HG02885 (cell line): Measurements from ENCODE around the gene MGAT1.
"Not testable (repeated sequence)": the region's sequence is repeated elsewhere in the genome, so short reads cannot be mapped to it uniquely, and the experiment has no call there.

ENCODE experiments used
- ATAC-seq: cut with Tn5 transposase; IDR thresholded peaks from one replicate; pipeline ENCODE4 v1.9.1; 2021; ENCODE audit warnings: mild to moderate bottlenecking; ENCODE audit not compliant: unreplicated experiment, poor library complexity

MGAT1 gene

DNA sequence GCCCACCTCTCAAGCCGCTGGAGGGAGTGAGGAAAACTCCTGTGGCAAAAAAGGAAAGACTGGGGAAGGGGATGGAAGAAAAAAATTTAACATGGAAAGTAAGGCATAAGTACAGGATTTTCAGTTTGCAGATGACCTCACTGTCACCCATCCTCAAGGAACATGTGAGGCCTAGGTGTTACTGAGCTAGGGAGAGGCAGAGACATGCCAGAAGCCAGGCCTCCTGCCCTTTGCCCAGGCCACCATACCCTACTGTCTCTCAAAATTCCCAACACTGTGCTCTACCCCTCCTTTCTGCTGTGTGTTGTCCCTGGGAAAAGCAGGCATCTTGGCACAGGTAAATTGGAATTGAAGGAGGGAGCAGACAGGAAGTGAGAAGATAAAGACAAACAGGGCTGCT lies 4.4 kb upstream of the MGAT1 start:
- ATAC-seq, result no peak

DNA sequence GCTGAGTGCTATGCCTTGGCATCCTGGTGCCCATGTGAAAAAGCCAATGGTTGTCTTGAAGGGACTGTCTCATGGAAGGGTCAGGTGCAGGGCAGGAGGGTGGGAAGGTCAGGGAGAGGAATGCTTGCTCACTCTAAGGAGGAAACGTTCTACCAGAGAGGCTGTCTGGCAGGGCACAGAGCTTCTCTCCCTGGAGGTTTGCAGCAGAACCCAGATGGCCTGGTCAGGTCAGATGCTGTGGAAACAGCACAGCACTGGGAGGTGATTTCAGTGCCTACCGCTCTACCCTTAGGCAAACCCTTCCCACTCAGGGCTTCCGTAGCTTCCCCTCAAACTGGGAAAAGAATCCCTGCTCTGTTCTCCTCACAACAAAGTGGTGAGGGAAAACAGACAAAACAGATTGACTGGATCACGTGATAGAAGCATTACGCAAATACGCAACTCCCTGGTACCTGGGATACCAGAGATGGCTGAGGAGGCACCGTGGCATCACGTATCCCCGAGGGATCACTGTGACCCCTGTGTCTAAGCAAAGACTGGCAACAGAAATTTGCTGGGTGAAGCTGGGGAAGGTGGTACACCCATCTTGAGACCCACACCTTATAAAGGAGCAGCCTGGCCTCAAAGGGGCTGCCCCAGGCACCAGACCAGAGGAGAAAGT lies 3.9 kb upstream of the MGAT1 start:
- ATAC-seq, result no peak

DNA sequence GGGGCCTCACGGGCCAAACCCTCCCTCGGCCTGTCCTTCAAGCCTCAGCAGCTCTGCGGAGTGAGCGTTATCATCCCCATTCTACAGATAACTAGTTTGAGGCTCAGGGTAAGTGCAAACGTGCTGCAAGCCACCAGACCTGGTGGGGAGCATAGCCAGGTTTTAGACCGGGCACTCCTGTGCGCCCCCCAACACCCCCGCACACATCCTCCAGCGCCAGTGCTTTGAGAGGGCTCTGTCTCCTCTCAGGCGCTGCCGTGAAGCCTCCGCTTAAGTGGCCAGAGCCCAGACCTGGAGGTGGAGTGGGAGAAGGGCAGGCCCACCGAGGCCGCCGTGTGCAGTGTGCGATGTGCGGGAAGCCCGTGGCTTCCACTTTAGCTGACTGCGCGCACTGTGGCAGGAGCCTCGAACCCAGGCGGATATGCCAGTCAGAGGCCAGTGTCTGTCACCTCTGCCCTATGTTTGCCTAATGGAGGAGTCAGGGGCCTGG lies 1.6 kb upstream of the MGAT1 start:
- ATAC-seq, result no peak

DNA sequence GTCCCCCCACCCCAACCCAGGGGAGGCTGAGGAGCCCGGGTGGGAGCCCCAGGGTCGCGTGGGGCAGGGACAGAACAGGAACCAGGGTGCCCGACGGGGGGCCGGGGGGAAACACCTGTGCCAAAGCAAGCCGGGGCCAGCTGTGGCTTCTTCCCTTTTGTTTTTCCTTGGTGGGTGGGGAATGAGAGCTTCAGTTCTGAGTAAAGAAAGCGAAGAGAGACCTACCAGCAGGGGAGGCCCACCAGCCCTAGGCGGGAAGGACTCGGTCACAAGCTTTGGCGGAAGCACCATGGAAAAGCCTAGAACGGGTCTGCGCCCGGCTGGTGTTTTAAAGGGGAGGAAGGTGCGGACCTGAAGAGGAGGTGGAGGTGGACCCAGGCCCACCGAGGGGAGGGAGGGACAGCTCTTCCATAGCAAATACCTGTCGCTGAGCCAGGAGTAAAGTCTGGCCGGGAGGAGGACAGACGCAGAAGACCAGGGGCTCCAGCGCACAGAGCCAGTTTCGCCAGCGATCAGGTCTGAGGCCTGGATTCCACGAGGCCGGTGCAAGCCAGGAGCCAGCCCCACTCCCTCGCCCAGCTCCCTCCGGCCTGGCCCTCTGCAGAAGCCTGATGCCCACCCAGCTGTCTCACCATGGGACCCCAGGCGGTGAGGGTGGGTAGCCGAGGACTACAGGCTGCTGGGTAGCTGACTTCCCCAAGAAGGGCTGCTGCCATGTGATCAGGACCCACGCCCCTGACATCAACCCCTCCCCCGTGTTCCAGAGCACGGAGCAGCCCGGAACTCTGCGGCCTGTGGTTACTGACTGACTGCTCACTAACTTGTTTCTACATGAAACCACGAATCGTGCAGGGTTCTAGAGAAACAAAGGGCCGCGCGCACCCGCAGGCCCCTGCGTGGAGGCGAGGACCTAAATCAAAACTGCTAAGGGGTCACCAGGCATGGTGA lies 849 bp upstream of the MGAT1 start:
- peak; percentile 76 for ATAC-seq

DNA sequence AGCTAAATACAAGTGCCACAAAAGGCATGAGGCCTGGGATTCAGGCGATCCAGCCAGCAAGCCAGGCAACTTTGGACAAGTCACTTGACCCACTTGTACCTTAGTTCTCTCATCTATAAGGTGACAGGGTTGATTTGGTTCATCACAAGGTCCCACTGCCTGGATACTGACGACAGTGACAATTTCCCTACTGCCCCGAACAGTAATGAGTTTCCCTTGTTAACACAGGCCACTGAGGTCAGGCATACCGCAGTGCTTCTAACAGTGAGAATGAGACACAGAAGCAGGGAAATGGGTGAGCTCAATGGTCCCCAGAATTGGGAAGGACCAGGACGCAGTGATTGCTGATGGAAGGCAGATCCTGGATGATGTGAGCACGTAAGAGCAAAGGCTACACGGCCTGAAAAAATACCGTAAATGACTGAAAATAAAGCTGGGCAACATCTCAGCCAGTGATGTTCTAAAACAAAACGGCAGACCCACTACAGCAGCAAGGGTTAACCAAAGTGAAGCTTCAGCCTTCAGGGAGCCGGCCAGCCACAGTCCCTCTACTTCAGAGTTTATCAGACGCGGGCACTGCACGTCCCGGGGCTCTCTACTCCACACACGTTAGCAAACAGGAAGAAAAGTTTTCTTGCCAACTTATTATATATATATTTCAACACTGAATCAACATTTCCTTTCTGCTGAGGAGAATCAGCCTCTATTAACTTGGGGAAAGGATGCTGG lies 846 bp downstream of the MGAT1 start:
- ATAC-seq, result no peak

DNA sequence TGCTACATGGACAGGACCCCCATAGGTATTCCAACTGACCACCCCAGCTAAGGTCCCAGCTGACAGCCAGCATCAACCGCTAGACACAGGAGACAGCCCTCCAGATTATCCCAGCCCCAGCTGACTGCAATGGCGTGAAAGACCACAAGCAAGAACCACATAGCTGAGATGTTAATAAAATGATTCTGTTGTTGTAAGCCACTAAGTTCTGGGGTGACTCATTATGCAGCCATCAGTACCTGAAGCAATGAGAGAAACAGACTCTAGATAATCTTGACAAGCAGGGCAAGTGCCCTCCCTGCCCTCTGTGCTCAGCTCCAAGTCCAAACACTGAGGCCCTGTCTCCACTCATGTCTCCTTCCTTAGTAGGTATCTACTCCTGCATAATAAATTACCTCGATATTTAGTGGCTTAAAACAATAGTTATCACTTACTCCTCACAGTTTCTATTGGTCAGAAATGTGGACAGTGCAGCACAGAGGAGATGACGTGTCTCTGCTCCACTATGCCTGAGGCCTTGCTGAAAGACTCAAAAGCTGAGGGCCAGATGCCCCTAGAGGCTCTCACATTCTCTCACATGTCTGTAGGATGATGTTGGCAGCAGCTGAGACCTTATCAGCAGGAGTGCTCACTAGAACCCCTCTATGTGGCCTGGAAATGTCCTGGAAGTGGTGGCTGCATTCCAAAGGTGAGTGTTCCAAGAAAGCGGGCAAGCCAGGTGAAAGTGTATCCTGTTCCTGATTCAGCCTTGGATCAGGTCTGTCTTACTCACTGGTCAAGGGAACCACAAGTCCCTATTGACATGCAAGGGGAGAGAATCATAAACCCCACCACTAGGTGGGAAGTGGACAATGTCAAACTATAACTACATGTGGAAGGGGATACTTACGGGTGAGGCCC lies 2.5 kb downstream of the MGAT1 start:
- ATAC-seq, result no peak

DNA sequence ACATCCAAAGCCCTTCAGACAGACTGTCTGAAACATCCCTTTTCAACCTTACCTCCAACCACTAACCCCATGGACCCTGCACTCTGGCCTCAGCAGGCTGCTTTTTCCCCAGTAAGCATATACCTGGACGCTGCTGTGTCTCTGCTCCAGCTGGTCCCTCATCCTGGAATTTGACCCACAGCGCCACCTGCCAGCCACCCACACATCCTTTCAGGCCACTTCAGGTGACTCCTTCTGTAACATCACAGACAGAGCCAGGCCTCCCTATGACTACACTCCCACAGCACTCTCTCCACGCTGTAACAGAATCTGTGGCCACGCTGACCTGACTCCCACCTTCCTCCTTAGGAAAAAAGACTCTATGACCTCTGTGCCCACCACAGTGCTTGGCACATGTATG lies 3.4 kb downstream of the MGAT1 start:
- ATAC-seq, result no peak

DNA sequence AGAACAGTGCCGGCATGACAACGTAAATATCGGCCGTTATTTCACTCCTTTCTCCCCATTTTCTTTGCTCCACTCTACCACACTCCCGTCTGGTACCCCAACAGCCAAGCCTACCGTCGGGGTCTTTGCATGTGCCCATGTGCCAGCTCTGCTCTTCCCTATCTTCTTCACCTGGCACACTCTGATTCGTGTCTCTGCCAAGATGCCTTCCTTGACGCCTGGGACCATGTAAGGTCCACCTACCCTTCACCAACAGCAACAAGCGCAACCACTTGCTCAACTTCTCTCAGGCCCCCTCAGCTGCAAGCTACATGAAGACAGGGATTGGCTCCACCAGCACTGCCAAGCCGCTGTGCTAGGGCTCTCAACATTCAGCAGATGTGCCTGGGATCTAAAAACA lies 4.4 kb downstream of the MGAT1 start:
- ATAC-seq, result no peak

DNA sequence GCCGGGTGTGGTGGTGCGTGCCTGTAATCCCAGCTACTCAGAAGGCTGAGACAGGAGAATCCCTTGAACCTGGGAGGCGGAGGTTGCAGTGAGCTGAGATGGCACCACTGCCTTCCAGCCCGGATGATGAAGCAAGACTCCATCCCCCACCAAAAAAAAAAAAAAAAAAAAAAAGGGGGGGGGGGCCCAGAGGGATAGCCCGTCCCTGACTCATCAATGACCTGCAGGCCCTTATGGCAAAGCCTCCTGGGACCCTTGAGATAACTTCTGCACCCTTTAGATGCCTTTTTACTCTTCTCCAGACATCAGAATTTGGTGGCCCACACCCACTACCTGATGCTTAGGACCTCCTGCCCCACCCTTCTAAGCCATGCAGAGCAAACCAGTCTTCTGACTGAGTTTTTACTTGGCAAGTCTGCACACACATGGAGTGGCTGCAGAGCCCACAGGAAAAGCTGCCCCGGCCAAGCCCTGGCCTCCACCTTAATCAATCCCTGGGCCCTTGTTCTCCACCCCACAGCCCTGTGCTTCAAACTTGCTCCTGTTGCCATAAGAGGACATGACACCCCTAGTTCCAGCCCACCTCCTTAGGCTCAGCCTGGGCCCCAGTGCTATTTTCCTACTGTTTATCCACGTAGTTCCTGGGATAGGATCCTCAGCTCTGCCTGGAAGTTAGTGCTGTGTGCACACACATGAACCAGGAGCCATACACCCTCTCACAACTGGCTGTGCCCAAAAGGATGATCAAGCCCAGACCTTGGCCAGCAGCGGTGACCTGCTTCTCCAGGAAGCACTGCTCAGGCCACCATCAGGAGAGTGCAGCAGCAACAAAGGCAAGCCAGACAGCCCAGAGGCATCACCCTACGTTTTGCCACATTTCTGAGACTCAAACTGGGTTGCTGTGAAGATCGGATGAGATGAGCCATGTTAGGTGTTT lies 5.1 kb downstream of the MGAT1 start:
- ATAC-seq, result no peak

DNA sequence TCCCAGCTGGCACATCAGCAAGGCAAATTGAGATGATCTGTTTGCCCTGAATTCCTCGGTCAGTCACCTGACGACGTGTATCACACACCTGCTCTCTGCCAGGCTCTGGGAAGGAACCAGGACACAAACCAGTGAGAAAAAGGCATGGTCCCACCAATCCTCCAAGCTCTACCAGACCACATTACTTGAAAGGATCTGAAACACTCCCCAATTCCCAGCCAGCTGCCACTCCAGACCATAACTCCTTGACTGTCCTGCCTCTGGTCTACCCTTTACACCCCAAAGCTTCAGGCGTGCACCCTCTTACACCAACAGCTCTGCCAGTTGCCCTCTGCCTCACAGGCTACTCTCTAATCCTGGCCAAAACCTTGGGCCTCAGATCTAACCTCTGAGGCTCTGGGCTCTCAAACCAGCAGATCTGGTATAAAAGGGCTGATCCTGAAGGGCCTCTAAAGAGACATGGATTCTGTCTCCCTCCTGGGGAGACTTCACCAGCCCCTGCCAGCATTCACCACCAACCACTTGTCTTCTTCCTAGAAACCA lies 6.8 kb downstream of the MGAT1 start:
- no peak for ATAC-seq

DNA sequence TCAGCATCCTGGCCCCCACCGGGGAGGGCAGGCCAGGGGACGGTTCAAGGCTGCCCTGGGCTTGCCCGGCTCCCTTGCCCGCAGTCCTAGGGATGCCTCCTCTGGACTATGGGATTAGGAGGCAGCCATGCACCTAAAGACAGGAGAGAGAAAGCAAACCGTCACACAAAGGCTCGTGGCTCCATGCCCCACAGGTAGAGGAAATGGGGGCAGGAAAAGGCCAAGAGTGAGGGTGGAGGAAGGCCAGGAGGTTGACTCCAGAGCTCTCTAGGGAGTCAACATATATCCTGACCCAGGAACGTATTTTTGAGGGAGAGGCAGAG lies 9.7 kb downstream of the MGAT1 start:
- ATAC-seq, result no peak

DNA sequence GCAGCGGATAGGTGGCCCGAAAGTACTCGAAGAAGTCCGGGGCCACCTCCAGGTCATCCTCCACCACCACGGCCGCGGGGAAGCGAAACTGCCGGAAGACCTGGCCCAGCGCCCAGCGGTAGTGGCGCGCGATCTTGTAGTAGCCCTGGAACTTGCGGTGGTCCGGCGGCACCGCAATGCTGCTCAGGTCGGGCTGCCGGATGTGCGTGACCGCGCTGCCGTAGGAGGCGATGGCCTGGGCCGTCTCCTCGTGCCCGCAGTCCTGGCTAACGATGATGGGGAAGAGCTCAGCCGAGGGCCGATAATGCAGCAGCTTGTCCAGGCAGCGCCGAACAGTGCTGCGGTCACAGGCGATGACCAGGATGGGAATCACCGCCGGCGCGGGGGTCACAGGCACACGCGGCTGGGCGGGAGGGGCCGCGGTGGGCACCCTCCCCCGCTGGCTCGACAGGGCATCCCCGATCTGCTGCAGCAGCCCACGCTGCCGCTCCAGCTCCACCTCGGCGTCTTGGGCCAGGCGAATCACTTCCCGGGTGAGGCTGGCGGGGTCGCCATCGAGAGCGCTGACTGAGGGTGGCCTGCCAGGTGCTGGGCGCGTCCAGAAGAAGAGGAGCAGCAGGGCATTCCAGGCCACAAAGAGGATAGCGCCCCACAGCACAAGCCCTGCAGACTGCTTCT lies 10.2 kb downstream of the MGAT1 start:
- ATAC-seq, result no peak

DNA sequence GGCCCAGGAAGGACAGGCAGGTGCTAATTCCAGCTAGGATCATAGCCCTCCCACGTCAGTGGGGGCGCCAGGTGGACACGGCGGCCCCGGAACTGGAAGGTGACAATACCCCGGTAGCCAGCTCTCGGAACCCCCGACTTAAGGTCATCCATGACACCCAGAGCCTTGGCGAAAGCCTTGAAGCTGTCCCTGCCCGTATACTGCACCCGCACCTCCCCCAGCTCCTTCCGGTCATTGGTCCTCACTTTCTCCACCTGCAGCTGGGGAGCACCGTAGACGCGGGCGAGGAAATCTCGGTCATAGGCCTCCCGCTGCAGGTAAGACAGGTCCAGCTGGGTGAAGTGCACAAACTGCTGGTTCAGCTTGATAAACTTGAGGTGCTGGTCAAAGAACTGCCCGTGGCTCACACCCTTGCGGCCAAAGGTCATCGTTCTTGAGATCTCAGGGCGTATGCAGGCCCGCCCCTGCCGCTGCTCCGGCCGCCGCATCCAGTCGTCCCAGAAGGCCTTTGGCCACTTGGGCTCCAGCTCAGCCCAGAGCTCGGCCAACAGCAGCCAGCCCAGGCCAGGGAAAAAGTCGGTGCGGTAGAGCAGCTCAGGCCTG lies 10.9 kb downstream of the MGAT1 start:
- ATAC-seq, result no peak

DNA sequence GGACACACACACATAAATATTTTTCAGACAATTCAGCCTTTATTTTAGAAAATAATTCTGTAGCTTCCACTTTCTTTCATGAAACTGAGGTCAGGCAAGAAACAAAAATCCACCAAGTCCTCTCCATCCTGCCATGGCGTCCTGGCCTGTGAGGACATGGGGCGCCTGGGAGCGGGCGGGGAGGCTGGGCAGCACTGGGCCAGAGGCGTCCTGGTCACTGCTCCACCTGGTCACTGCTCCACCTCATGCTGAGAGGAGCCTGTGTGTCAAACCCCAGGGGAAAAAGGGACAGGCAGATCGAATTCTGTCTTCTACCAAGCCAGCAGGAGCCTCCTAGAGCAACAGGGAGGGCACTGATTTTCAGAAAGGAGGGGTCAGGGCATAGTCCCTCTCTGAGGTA lies 12.1 kb downstream of the MGAT1 start:
- no peak for ATAC-seq

DNA sequence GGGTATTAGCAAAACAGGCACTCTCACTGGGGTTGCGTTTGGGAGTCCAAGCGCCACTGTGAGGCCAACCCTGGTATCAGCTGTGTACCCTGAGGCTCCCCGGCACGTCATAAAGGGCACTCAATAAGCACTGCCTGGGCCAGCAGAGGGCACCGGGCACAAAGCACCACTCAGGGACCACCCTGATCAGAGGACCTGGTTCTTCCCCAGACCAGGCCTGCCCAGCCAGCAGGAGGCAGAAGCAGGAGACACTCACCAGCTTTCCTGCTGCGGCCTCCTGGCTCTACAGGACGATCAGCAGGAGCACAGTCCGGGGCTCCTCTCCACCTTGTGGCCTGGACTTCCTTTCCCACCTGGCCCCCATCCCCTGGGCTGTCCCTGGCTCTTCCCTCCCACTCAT lies 12.6 kb downstream of the MGAT1 start:
- no peak for ATAC-seq

DNA sequence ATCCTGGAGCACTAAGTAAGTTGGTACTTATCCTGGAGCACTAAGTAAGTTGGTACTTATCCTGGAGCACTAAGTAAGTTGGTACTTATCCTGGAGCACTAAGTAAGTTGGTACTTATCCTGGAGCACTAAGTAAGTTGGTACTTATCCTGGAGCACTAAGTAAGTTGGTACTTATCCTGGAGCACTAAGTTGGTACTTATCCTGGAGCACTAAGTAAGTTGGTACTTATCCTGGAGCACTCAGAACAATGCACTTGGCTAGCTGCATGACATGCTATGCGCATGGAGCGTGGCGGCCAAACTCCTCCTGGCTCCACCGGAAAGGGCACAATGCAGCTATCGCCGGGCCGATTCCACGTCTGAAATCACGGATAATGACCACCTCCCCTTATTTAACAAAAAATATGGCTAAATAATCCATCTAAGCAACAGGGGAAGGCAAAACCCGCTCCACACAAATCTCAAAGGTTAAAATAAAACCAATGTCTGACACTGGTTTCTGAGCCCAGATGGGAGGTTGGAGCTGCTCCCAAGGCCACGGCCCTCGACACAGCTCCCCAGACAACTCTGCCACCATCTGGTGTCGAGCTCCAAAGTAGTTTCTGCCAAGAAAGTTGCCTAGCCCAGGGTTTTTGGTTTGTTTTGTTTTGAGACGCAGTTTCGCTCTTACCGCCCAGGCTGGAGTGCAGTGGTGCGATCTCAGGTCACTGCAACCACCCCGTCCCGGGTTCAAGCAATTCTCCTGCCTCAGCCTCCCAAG lies 13.8 kb downstream of the MGAT1 start:
- ATAC-seq, result not testable (repeated sequence)
